Aorta (tissue), 5 donors: ENCODE results near the gene STRN4. TPM values are rescaled to one million over a fixed set of nuclear protein-coding genes. Genes with fewer than 3 reads are reported as not detected.

Experiments
- ATAC-seq: fragments of 200-7000 bp; cut with Tn5 transposase; one replicate; pipeline ENCODE4 v1.9.1; 2022; ENCODE audit warnings: moderate library complexity; ENCODE audit not compliant: low FRiP score
- DNase-seq, 2 donors: peaks; one replicate each; pipeline ENCODE4 v3.0.0-alpha.2; 2020
- H3K27ac ChIP-seq, 2 donors: one replicate each; pipeline ENCODE4 v1.5.1; 2013; ENCODE audit warnings: low read length in 2 of 2, mild to moderate bottlenecking in 2 of 2, moderate library complexity in 2 of 2, control low read depth in 1 of 2, inconsistent platforms in 1 of 2, low read depth in 1 of 2
- H3K27me3 ChIP-seq, 2 donors: one replicate each; pipeline ENCODE4 v1.6.1; 2013; ENCODE audit warnings: control low read depth in 1 of 2, low read length in 1 of 2, mild to moderate bottlenecking in 1 of 2, moderate library complexity in 1 of 2; ENCODE audit not compliant: insufficient read depth in 2 of 2, control insufficient read depth in 1 of 2
- H3K36me3 ChIP-seq, 2 donors: one replicate each; pipeline ENCODE4 v1.6.1; 2013; ENCODE audit warnings: control low read depth in 1 of 2, low read length in 1 of 2, mild to moderate bottlenecking in 1 of 2; ENCODE audit not compliant: insufficient read depth in 2 of 2, control insufficient read depth in 1 of 2
- H3K4me1 ChIP-seq, 2 donors: one replicate each; pipeline ENCODE4 v1.6.1; 2013; ENCODE audit warnings: low read length in 2 of 2, control low read depth in 1 of 2, mild to moderate bottlenecking in 1 of 2, moderate library complexity in 1 of 2; ENCODE audit not compliant: insufficient read depth in 2 of 2, control insufficient read depth in 1 of 2
- H3K4me3 ChIP-seq, 2 donors: one replicate each; pipeline ENCODE4 v1.5.1; 2013; ENCODE audit warnings: low read length in 2 of 2, control low read depth in 1 of 2, mild to moderate bottlenecking in 1 of 2
- H3K9me3 ChIP-seq: one replicate; pipeline ENCODE4 v1.6.1; 2013; ENCODE audit warnings: mild to moderate bottlenecking, low read length; ENCODE audit not compliant: control insufficient read depth
- WGBS, 2 donors: extraction: QIAGEN DNeasy Blood & Tissue Kit; methylation state at CpG; one replicate each; pipeline ENCODE4 v1.1.7; 2013; 5-methylcytosine and 5-hydroxymethylcytosine counted together
- intact Hi-C, 2 donors: fragments of 100-400 bp; cut with DNase I; formaldehyde crosslinking; loops; one replicate each; pipeline versions ENCODE4 v1.14.2 to v1.15.0; 2022
- long read RNA-seq, 2 donors: library from polyadenylated mRNA; unstranded; transcript quantifications; one replicate each; pipeline ENCODE4 v2.0.0, GENCODE V29; 2020 to 2021
- polyA plus RNA-seq, 2 donors: library from polyadenylated mRNA; stranded (reverse); fragments of 200-250 nt; gene quantifications; one replicate each; pipeline ENCODE4 v1.2.3, GENCODE V29; 2013
- total RNA-seq, 2 donors: library from RNA; stranded (reverse); fragmentation: NEBNext Ultra II Directional; extraction: Animal tissue kit (Norgen Biotek cat#: 25700); gene quantifications; one replicate each; pipeline ENCODE4 v1.2.1, GENCODE V29; 2021
- donor health status: healthy with polysubstance abuse.
- donor health status: Bipolar disorder and iron deficiency.
- donor health status: DM: no; HTN: no; CAD: no.
- donor health status: DM: no; HTN: no; CAD: no.
- donor health status: DM: yes; HTN: yes; CAD: no.

The STRN4 gene
- 10 to 100 TPM; 63.4 to 69.8 TPM for total RNA-seq
- 10 to 100 TPM; 26.8 to 45.6 TPM for polyA plus RNA-seq
- long read RNA-seq, donor 1, transcript STRN4-222 (1 exons, 2,240 nt) = major isoform, 5 of 40 reads
- long read RNA-seq, donor 1, partial matches to known transcripts = 29 of 40 reads
- long read RNA-seq, donor 1, other reads (novel, unspliced or antisense) = 4 of 40 reads
- long read RNA-seq, donor 2, transcript STRN4-201 (18 exons, 3,210 nt) = major isoform, 6 of 28 reads
- long read RNA-seq, donor 2, partial matches to known transcripts = 17 of 28 reads
- long read RNA-seq, donor 2, other reads (novel, unspliced or antisense) = 1 of 28 reads

GRCh38 chr19:46746281-46747057, at the start of gene STRN4:
STRN4 (minus strand) TSS chr19:46746450; CDS start chr19:46746430, 20 bp downstream.
- ATAC-seq = peak; percentile 76
- peak within 1 kb of the TSS in 1 of 2 donors; percentile 21 for H3K27ac ChIP-seq

GRCh38 chr19:46791944-46792343, 45.7 kb upstream of the STRN4 start:
- Histone ChIP-seq H3K36me3 (no peaks in the 10 kb centered on the region), H3K4me3 (no peak overlapping the region), H3K27me3 (no peaks in the 10 kb centered on the region), H3K27ac (no peak overlapping the region), H3K4me1 (no peaks in the 10 kb centered on the region), H3K9me3 (no peaks in the 10 kb centered on the region)
- intact Hi-C loops = no loop called here
- DNase-seq (no peak), ATAC-seq (no peak)
- WGBS, 2 donors = 73 to 83% methylated on average over 5 of the region's 5 CpGs

More at GRCh38 chr19:46746281-46747057, at the start of gene STRN4:
- H3K9me3 ChIP-seq = no peaks in the 10 kb centered on the region
- intact Hi-C loops = no loop called here
- WGBS, 2 donors = 1 to 2% methylated on average over 29 to 74 of the region's 74 CpGs
- H3K4me1 ChIP-seq = no peaks in the 10 kb centered on the region
- peak in 1 of 2 donors; percentile 62 for DNase-seq
- peak within 1 kb of the TSS; percentile 96 for H3K4me3 ChIP-seq
- H3K27me3 ChIP-seq = no peaks in the 10 kb centered on the region
- no peaks in the 10 kb centered on the region for H3K36me3 ChIP-seq

GRCh38 chr19:46789371-46789770, 43.1 kb upstream of the STRN4 start:
- intact Hi-C loops = no loop called here
- H3K4me1 ChIP-seq = no peaks in the 10 kb centered on the region
- 90 to 92% methylated on average over 8 of the region's 8 CpGs for WGBS, 2 donors
- no peak overlapping the region for H3K27ac ChIP-seq
- DNase-seq = no peak
- H3K9me3 ChIP-seq = no peaks in the 10 kb centered on the region
- H3K4me3 ChIP-seq = no peak overlapping the region
- no peaks in the 10 kb centered on the region for H3K36me3 ChIP-seq
- no peak for ATAC-seq
- no peaks in the 10 kb centered on the region for H3K27me3 ChIP-seq

- no peak for ATAC-seq
- Histone ChIP-seq H3K9me3 (no peaks in the 10 kb centered on the region), H3K4me3 (no peak overlapping the region), H3K27ac (no peak overlapping the region), H3K4me1 (no peaks in the 10 kb centered on the region), H3K27me3 (no peaks in the 10 kb centered on the region), H3K36me3 (no peaks in the 10 kb centered on the region)
- 63 to 64% methylated on average over 9 of the region's 9 CpGs for WGBS, 2 donors
- DNase-seq = no peak
- intact Hi-C loops = loop anchor here in 1 of 2 donors (1.0 kb wide), 1 partner anchor 24 kb away; no protein-coding TSS in a partner anchor
Observed at GRCh38 chr19:46788968-46789338, 42.7 kb upstream of the STRN4 start.

- intact Hi-C loops = loop anchor here in 1 of 2 donors (1.0 kb wide), 1 partner anchor 25 kb away; no protein-coding TSS in a partner anchor
- peak within 1 kb of the TSS; percentile 7 to 49 for H3K4me3 ChIP-seq
Observed at GRCh38 chr19:46788262-46788967, 42.2 kb upstream of the STRN4 start, which contains the start of gene SLC1A5. SLC1A5 (minus strand) TSS chr19:46788594; CDS start chr19:46787965, 629 bp downstream.

GRCh38 chr19:46787331-46788261, 41.3 kb upstream of the STRN4 start:
- DNase-seq (peak; percentile 72 to 90), ATAC-seq (peak; percentile 58)
- Histone ChIP-seq H3K4me1 (no peaks in the 10 kb centered on the region), H3K36me3 (no peaks in the 10 kb centered on the region), H3K4me3 (peak overlapping the region; percentile 12 to 49), H3K27ac (peak overlapping the region in 1 of 2 donors; percentile 43), H3K9me3 (no peaks in the 10 kb centered on the region), H3K27me3 (no peaks in the 10 kb centered on the region)
- 0 to 1% methylated on average over 71 to 80 of the region's 80 CpGs for WGBS, 2 donors
- intact Hi-C loops = loop anchor here in 1 of 2 donors (1.0 kb wide), 1 partner anchor 26 kb away; no protein-coding TSS in a partner anchor

More at GRCh38 chr19:46788262-46788967, 42.2 kb upstream of the STRN4 start, which contains the start of gene SLC1A5:
- Histone ChIP-seq H3K36me3 (no peaks in the 10 kb centered on the region), H3K27me3 (no peaks in the 10 kb centered on the region), H3K4me1 (no peaks in the 10 kb centered on the region), H3K9me3 (no peaks in the 10 kb centered on the region), H3K27ac (peak within 1 kb of the TSS in 1 of 2 donors; percentile 43)
- 1 to 2% methylated on average over 44 to 46 of the region's 46 CpGs for WGBS, 2 donors
- peak; percentile 93 for ATAC-seq
- peak; percentile 98 to 99 for DNase-seq

GRCh38 chr19:46787040-46787330, 40.7 kb upstream of the STRN4 start:
- no peaks in the 10 kb centered on the region for H3K36me3 ChIP-seq
- no peak for DNase-seq
- H3K4me1 ChIP-seq = no peaks in the 10 kb centered on the region
- H3K27ac ChIP-seq = no peak overlapping the region
- H3K27me3 ChIP-seq = no peaks in the 10 kb centered on the region
- H3K4me3 ChIP-seq = peak overlapping the region; percentile 12 to 49
- 31 to 35% methylated on average over 5 of the region's 5 CpGs for WGBS, 2 donors
- no peak for ATAC-seq
- intact Hi-C loops = no loop called here
- no peaks in the 10 kb centered on the region for H3K9me3 ChIP-seq
